ENCODE data around the gene CUBN. TPM values are rescaled to one million over a fixed set of nuclear protein-coding genes. Genes with fewer than 3 reads are reported as not detected.

CUBN gene
- total and polyA plus RNA-seq, 8 donors: 1.5 to 6.8 (median 3.8) TPM

GRCh38 chr10:16995867-16996529, 133.6 kb downstream of the CUBN start:
- Histone ChIP-seq H3K27ac (peak overlapping the region; percentile 63 to 67), H3K36me3 (no peaks in the 10 kb centered on the region), H3K4me3 (no peak overlapping the region), H3K4me1 (peaks cover 0 to 15% of the 10 kb centered on the region in 2 donors), H3K27me3 (no peaks in the 10 kb centered on the region), H3K9me3 (no peaks in the 10 kb centered on the region)
- DNase-seq (peak in 2 of 4 donors; percentile 56 to 66), ATAC-seq (peak; percentile 69)
- TF ChIP-seq CTCF (IDR thresholded peaks at IDR 0.05): no peak
- intact Hi-C loops (cut with DNase I): no loop called here

- no peak for ATAC-seq
- Histone ChIP-seq H3K27me3 (no peaks in the 10 kb centered on the region), H3K27ac (peak overlapping the region in 1 of 2 donors; percentile 16), H3K9me3 (no peaks in the 10 kb centered on the region), H3K4me1 (peaks cover 0 to 15% of the 10 kb centered on the region in 2 donors), H3K36me3 (no peaks in the 10 kb centered on the region), H3K4me3 (no peak overlapping the region)
- intact Hi-C loops (cut with DNase I): no loop called here
- TF ChIP-seq CTCF (IDR thresholded peaks at IDR 0.05): no peak
- no peak for DNase-seq
Measured at GRCh38 chr10:16993186-16993585, 136.4 kb downstream of the CUBN start.

GRCh38 chr10:16992611-16993119, 136.9 kb downstream of the CUBN start:
- DNase-seq (no peak), ATAC-seq (no peak)
- H3K4me3 ChIP-seq: no peak overlapping the region
- intact Hi-C loops (cut with DNase I): no loop called here
- TF ChIP-seq CTCF (IDR thresholded peaks at IDR 0.05): no peak
- no peaks in the 10 kb centered on the region for H3K27me3 ChIP-seq
- H3K27ac ChIP-seq: no peak overlapping the region
- no peaks in the 10 kb centered on the region for H3K36me3 ChIP-seq
- H3K4me1 ChIP-seq: peaks cover 0 to 15% of the 10 kb centered on the region in 2 donors
- no peaks in the 10 kb centered on the region for H3K9me3 ChIP-seq

- no peaks in the 10 kb centered on the region for H3K36me3 ChIP-seq
- DNase-seq: no peak
- no peak for ATAC-seq
- H3K4me1 ChIP-seq: peaks cover 0 to 13% of the 10 kb centered on the region in 2 donors
- H3K27me3 ChIP-seq: no peaks in the 10 kb centered on the region
- no peak for TF ChIP-seq CTCF (IDR thresholded peaks at IDR 0.05)
- no peaks in the 10 kb centered on the region for H3K9me3 ChIP-seq
- no peak overlapping the region for H3K27ac ChIP-seq
- intact Hi-C loops (cut with DNase I): no loop called here
- no peak overlapping the region for H3K4me3 ChIP-seq
Measured at GRCh38 chr10:16991011-16991410, 138.6 kb downstream of the CUBN start.

- Histone ChIP-seq H3K4me3 (no peak overlapping the region), H3K9me3 (no peaks in the 10 kb centered on the region), H3K4me1 (peaks cover 0 to 1% of the 10 kb centered on the region in 2 donors), H3K27ac (no peak overlapping the region), H3K27me3 (no peaks in the 10 kb centered on the region), H3K36me3 (no peaks in the 10 kb centered on the region)
- TF ChIP-seq CTCF (IDR thresholded peaks at IDR 0.05): no peak
- intact Hi-C loops (cut with DNase I): no loop called here
- no peak for ATAC-seq
- DNase-seq: no peak
Measured at GRCh38 chr10:16989826-16990293, 139.8 kb downstream of the CUBN start.
